ENCODE results near the gene ANKS4B. TPM values are rescaled to one million over a fixed set of nuclear protein-coding genes. Genes with fewer than 3 reads are reported as not detected.
"Not testable (repeated sequence)": the region's sequence is repeated elsewhere in the genome, so short reads cannot be mapped to it uniquely, and the experiment has no call there.

Gene ANKS4B, protein sequence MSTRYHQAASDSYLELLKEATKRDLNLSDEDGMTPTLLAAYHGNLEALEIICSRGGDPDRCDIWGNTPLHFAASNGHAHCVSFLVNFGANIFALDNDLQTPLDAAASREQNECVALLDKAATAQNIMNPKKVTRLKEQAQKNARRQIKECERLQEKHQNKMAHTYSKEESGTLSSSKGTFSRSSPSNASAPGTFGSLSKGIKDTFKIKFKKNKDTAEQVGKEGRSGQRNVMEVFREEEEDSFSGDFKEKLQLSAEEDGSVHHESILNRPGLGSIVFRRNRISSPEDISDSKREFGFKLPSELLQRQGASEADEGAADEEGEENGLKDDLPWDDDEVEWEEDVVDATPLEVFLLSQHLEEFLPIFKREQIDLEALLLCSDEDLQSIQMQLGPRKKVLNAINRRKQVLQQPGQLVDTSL
- total RNA-seq, result not detected

DNA sequence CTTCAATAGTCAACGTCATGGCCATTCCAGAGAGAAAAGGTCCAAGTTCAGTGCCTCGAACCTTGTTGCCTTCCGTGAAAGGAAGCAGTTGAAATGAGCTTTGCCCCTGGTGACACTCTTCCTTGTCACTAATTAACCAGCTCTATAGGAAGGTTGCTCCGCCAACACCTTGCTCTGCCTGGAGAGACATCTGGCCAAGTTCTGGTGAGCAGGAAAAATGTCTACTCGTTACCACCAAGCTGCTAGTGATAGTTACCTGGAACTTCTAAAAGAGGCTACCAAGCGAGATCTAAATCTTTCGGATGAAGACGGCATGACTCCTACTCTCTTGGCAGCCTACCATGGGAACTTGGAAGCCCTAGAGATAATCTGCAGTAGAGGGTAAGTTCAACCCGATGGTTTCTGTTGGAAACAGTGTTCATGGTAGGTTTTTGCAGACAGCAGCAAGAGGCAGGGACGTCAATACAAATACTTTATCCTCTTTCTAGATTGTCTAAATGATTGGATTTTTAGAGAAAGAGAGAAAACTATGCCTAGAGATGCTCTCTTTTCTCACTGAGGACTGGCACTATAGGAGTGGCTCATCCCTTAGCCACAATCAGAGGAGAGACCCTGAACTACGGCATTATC lies at the start of gene ANKS4B:
Gene ANKS4B, plus strand, starts transcription at position 179 of the 630 bp plus-strand sequence. Its CDS starts 39 bp downstream, at position 218.
- ATAC-seq, result no peak

DNA sequence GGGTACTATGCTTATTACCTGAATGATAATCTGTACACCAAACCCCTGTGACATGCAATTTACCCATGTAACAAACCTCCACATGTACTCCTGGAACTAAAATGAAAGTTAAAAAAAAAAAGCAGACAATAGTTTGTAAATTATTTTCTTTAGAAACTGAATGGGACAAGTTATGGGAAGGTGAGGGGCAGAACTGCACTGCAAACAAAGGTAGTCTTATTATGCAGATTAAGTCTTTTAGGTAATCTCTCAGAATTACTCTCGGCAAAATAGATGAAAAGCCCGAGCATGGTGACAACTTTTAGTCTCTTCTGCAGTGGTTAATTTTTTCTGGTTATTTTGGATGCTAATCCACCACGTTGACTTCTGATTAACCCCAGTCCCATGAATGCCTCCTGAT lies 49.5 kb upstream of the ANKS4B start:
- no peak for ATAC-seq

DNA sequence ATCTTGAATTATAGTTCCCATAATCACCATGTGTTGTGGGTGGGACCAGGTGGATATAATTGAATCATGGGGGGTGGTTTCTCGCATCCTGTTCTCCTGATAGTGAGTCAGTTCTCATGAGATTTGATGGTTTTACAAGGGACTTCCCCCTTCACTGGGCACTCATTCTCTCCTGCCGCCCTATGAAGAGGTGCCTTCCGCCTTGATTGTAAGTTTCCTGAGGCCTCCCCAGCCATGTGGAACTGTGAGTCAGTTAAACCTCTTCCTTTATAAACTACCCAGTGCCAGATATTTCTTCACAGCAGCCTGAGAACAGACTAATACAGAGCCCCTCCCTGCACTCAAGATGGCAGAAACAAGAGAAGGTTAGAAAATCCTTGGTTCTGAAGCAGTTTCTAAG lies 48.7 kb upstream of the ANKS4B start:
- peak; percentile 60 for ATAC-seq

DNA sequence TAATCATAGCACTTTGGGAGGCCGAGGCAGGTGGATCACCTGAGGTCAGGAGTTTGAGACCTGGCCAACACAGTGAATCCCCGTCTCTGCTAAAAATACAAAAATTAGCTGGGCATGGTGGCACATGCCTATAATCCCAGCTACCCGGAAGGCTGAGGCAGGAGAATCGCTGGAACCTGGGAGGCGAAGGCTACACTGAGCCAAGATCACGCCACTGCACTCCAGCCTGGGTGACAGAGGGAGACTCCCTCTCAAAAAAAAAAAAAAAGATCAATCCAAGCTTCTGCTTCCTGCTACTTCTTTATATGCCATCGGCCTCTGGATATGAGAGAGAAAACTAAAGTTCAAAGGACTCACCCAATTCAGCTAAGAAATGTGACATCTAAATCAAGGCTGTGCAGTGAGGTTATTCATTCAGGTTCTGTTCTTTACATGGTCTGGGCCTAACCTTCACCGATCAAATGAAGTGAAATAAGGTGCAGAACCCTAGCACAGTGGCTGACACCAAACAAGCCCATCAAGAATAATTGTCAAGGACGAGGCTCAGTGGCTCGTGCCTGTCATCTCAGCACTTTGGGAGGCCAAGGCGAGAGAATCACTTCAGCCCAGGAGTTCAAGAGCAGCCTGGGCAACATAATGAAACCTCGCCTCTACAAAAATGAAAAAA lies 47.7 kb upstream of the ANKS4B start:
- ATAC-seq, result no peak

DNA sequence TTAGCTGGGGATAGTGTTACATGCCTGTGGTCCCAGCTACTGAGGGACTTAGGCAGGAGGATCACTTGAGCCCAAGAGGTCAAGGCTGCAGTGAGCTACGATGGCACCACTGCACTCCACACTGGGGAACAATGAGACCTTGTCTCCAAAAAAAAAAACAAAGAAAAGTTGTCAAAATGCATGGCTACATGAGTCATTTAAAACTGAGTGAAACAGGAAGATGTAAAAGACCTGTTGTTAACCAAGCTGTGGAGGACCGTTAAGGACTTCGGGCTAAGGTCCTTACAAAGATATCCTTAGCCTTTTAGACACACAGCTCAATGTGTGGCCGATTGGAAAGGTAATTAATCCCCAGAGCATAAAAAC lies 47.2 kb upstream of the ANKS4B start:
- no peak for ATAC-seq

DNA sequence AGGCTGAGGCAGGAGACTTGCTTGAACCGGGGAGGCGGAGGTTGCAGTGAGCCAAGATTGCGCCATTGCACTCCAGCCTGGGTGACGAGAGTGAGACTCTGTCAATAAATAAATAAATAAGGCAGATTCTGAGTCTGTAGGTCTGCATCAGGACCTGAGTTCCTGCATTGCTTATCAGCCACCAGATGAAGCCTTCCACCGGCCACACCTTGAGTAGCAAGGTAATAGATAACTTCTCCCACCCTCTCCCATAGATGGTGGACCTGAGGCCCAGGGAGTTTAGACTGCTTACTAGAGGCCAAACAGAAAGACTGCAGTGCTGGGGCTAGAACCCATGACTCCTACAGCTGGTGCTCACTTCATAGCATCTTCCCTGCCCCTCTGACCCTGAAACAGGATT lies 44.2 kb upstream of the ANKS4B start:
- no peak for ATAC-seq

DNA sequence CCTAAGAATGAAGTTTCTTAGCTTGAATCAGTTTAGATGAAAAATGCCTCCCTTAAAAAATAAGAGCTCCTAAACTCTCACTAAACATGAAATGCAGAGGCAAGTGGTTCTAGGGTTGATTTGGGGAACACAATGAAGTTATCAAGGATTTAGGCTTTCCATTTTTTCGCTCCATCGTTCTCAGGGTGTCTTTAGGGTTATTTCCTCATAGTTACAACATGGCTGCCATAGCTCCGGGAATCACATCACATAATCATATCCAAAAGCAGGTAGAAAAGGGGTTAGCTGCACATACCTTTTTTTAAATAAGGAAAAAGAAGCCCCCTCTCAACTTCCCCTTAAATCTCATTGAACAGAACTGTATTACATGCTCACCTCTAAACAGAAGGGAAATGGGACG lies 43.5 kb upstream of the ANKS4B start:
- ATAC-seq, result no peak

DNA sequence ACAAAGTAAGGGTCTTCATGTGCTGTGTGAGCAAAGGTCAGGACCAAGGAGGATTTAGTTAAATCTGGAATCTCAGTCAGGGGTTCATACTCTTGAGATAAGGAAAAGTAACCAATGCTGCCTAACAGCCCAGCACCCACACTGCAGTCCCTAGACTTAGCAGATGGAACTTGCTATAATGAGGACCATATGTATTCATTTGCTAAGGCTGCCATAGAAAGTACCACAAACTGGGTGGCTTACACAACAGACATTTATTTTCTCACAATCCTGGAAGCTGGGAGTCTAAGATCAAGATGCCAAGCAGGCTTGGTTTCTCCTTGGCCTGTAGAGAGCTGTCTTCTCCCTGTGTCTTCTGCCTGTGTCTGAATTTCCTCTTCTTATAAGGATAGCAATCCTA lies 42.9 kb upstream of the ANKS4B start:
- ATAC-seq, result no peak

DNA sequence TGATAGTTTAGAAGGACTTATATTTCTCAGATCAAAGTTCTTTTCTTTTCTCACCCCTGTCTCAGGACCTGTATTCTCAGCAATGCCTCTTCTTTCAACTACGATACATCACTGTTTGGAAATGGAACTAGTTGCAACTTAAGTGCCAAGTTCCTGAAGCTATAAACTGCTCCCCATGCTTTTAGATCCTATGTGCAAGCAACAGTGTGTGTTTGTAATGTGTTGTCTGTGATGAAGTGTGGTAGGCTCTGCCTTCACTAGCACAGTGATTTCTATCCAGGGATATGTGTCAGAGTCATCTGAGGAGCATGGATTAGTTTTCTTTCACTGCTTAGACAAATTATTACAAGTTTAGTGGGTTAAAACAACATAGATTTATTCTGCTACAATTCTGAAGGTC lies 40.5 kb upstream of the ANKS4B start:
- ATAC-seq, result no peak

DNA sequence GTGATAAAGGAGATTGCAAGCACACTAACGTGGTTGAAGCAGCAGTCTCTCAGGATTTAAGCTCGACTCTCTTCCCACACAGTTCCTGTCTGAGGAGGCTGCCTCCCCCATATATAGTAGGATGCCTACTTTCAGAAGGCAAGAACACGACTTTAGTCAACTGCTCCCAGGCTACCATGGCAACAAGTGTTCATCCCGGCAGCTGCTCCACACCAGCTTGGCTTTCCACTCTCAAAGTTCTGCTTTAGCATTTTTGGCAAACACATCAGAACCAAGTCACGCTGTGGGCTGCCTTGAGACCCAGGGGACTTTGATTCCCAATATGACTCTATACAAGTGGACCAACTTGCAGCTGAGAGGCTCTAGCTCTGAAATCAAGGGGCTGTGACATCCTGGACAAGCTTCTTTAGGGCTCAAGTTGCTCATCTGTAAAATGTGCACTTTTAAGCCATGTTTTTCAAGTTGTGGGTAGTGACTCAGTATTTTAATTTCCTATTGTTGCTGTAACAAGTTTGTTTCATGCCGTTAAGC lies 38.7 kb upstream of the ANKS4B start:
- ATAC-seq, result no peak

DNA sequence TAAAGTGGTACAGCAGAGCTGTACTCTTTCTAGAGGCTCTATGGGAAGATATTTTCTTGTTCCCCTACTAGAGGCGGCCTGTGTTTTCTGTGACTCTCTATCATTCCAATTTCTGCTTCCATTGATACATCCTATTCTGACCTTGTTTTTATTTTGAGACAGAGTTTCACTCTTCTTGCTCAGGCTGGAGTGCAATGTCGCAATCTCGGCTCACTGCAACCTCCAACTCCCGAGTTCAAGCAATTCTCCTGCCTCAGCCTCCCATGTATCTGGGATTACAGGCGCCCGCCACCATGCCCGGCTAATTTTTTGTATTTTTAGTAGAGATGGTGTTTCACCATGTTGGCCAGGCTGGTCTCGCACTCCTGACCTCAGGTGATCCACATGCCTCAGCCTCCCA lies 38.2 kb upstream of the ANKS4B start:
- not testable (repeated sequence) for ATAC-seq

DNA sequence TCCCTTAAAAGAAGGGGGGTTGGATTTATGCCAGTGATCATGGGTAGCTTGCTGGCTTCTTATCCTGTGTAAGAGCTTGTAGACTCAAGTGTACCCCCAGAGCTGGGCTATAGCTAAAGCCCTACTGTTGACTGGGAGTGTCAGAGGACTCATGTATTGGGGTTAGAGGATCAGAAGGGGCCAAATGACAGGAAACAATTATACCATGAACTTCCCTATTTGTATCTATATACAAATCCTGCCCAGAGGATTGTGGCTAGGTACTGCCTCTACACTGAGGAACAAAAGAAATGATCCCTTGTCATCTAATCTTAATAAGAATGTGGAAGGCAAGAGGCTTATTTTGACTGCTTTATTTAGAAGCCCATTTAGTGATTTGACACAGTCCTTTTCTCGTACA lies 36.4 kb upstream of the ANKS4B start:
- ATAC-seq, result no peak

DNA sequence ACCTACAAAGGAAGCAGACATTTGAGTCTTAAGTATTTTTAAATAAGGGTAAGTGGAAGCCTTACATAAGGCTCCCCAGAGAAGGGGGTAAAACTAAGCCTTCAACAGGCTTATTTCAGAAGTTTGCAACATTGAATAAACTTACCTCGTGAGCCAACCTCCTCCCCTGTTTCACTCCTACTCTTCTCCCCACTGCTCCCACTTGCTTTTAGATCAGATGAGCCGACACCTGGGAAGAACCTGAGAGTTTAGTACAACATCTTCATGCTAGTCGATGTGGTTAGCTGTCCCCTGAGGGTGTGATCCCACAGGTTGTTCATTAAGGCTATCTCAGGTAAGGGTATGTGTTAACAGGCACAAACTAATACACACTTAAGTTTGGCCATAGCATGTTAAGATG lies 35.9 kb upstream of the ANKS4B start:
- ATAC-seq, result no peak

DNA sequence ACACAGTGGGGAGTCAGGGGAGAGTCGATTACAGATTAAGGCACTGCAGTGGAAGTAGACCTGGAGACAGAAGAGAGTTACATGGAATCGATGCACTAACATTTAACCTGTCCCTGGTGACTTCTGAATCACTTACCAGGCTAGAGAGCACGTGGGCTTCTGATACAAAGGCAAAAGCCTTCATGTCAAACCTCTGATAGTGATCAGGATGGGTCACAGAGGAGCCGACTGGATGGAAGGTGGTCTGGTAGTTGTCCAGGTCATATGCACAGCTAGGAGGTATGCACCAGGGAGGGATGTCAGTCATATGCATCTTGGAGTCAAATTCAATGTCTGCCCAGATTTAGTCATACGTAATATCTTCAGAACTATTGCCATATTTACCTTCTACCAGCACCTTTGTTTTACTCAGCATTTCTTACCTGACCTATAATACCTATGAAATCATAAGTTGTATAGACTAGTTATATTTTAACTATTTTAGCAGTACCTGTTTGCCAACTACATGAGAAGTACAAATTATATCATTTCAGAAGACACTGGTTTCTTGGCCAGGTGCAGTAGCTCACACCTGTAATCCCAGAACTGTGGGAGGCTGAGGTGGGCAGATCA lies 33.8 kb upstream of the ANKS4B start:
- no peak for ATAC-seq

DNA sequence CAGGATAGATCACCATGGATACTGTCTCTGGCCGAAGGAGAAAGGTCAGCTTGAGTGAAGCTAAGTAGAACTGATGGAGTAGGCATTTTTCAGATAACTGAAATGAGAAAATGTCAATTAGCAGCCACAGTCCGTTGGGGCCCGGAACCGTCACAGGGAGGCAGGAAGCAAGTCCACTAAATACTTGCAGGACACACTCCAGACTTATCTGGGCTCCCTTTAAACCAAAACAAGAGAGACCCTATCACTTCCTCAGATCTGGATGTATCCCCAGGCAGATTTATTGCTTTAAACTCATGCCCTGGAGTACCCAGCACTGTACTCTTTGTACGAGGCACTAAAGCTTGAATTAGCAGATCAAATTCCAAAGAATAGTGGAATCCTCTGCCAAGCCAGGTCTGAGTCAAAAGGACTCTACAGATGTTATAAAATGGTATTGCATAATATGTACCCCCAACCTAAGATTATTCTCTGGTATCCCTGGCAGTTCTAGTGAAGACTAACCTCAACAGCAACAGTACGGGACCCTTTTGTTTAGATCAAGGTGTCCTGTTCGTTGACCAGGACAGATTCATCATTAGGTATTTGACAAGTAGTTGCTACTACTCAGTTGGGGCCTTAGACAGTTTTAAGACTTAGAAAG lies 30.2 kb upstream of the ANKS4B start:
- no peak for ATAC-seq

DNA sequence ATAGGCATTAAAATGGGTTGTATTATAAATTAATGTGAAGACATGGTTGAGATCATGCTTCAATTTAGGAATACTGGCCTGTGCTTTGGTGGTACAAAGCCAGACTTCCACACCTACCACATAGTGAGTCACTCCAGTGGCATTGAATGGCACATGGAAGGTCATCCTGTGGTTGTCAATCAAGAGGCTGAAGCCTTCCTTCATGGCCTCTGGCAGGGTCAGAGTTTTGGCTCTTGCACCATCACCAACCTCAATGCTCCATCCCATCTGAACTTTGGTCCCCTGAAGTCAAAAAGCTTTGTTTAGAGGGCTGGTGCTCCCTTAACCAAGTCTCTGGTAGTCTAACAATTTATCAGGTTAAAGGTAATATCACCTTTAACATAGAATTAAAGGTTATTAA lies 28.2 kb upstream of the ANKS4B start:
- ATAC-seq, result no peak

DNA sequence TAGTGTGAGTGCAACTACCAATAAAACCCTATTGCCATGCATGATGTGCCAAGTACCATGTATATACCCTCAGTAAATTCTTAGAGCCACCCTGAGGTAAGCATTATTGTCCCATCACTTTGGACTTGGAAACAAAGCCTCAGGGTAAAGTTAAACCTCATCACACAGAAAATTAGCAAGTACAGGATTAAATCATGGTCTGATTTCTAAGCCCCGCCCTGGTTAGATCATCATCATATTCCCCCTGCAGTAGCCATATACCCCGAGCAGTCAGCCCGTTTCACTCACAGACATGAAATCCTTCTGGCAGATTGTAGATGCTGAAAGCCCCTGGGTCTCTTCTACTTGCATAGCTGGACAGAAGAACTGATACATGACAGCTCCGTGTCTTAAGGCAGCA lies 26.9 kb upstream of the ANKS4B start:
- ATAC-seq, result no peak

DNA sequence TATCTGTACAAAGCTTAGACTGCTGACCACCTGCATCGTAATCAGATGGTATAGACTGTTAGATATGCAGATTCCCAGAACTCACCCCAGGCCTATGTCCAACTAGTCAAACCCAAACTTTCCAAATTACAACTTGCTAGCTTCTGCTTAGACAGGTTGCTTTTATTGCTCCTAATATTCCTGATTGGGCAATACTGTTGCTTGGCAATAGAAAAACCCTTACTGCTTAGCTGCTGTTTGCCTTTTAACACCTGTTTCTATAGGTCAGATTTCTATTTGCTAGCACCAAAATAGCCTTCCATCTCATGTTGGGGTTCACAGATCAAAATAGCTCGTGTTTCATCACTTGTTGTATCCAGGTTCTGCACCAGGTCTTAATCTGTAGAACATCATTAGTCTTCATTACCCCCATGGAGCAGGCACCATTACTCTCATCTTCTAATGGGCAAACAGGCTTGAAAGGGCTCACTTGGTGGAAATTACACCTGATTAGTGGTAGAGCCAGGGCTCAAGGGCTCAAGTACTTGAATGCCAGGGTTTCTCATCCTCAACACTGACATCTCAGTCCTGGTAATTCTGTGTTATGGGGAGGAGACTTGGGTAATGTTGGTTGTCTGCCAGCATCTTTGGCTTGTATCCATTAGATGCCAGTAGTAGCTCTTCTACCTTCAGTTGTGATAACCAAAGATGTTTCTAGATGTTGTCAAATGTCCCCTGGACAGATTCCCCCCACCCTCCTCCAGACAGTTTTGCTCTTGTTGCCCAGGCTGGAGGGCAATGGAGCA lies 24.9 kb upstream of the ANKS4B start:
- no peak for ATAC-seq

DNA sequence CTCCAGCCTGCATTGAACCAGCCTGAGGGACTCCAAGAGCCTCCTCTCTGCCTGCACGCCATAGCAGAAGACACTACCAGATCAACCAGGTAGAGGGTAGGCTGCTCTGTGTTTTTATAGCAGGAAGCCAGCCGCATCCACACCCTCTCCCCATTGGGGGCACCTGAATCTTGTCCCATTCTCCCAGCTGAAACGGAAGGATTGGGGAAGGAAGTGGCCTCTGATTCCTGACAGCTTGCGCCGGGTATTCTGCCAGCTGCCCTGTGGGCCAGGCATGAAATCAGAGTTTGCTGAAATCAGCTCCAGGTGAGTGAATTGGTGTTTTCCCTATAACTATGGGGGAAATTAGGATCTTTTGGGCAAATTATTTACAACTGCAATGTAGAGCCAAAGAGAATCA lies 22.0 kb upstream of the ANKS4B start, which contains the start of gene ZP2:
Gene ZP2, minus strand, starts transcription at position 89 of the 400 bp plus-strand sequence. Its CDS starts 27 bp downstream, at position 62.
- ATAC-seq, result no peak

DNA sequence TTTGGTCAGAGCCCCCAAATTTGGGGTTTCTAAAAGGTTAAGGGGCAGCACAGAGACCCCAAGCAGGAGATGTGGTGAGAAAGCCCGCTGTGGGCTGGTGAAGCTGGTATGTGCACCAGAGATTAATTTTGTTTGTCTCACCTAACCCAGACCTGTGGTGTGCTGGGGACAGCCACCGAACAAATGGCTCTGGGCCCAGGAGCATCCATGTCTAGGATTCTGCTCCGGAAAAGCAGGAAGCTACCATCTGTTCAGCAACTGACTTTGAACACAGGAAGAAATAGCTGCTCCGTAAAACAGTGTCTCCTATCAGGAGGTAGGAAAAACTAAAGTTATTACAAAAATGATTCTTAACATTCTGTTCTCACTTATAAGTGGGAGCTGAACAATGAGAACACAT lies 19.4 kb upstream of the ANKS4B start:
- ATAC-seq, result no peak

DNA sequence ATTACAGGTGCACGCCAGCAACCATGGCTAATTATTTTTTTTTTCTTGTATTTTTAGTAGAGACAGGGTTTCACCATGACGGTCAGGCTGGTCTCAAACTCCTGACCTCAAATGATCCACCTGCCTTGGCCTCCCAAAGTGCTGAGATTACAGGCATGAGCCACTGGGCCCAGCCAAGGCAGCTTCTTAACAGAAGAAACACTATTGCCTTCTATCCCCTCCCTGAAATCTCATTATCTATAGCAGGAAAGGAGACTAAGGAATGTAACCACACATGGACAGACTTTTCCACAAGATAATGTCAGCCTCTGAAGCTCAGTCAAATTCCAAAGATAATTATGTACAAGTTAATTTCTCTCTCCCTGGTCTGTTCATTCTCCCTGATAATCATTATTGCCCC lies 16.4 kb upstream of the ANKS4B start:
- ATAC-seq, result no peak

DNA sequence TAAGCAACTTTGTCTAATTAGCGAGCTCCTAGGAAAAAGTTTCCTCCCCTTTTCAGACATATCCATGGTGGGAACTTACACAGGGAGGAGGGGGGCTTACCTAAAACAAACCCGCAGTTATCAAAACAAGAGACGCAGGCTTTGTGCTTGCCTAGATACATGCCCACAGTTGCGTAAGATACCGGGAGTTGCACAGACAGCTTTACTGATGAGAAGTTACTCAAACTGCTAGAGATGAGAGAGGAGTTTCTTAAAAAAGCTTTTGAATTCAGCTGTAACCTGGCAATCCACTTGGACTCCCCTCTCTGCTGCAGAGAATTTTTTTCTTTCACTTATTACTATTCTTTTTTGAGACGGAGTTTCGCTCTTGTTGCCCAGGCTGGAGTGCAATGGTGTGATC lies 15.3 kb upstream of the ANKS4B start:
- no peak for ATAC-seq

Measured in esophagus mucosa (tissue), 1 donor.